Neural cell (in vitro differentiated cells): ENCODE results near the gene MAVS.

ENCODE experiments used
- CTCF ChIP-seq: fragments of 450-650 bp; IDR thresholded peaks from 2 replicates; pipeline ENCODE4 v1.5.1; 2014; ENCODE audit warnings: antibody characterized with exemption, mild to moderate bottlenecking, moderate library complexity; ENCODE audit not compliant: poor library complexity, severe bottlenecking
- EP300 ChIP-seq: fragments of 450-650 bp; conservative IDR thresholded peaks from 2 replicates; pipeline ENCODE4 v1.6.1; 2014; ENCODE audit warnings: antibody characterized with exemption, mild to moderate bottlenecking, moderate library complexity; ENCODE audit not compliant: poor library complexity, severe bottlenecking
- EZH2 ChIP-seq: fragments of 200-600, 300-800 bp; shearing (Covaris generic), sonication (generic); IDR thresholded peaks from 2 replicates; pipeline ENCODE4 v1.6.1; 2014; ENCODE audit warnings: antibody characterized with exemption, low read length, borderline replicate concordance, mild to moderate bottlenecking; ENCODE audit not compliant: insufficient read depth, poor library complexity, severe bottlenecking
- MXI1 ChIP-seq: fragments of 450-650 bp; conservative IDR thresholded peaks from 2 replicates; pipeline ENCODE4 v1.6.1; 2014; ENCODE audit warnings: antibody characterized with exemption, mild to moderate bottlenecking; ENCODE audit not compliant: poor library complexity, severe bottlenecking
- POLR2AphosphoS5 ChIP-seq: IDR thresholded peaks from 2 replicates; pipeline ENCODE4 v1.6.1; 2012
- RAD21 ChIP-seq: fragments of 450-650 bp; conservative IDR thresholded peaks from 2 replicates; pipeline ENCODE4 v1.6.1; 2014; ENCODE audit warnings: antibody characterized with exemption, mild to moderate bottlenecking, moderate library complexity
- REST ChIP-seq: IDR thresholded peaks from 2 replicates; pipeline ENCODE4 v1.6.1; 2012; ENCODE audit warnings: borderline replicate concordance
- SMC3 ChIP-seq: fragments of 450-650 bp; conservative IDR thresholded peaks from 2 replicates; pipeline ENCODE4 v1.6.1; 2014; ENCODE audit warnings: antibody characterized with exemption, mild to moderate bottlenecking, moderate library complexity; ENCODE audit not compliant: poor library complexity
- TAF1 ChIP-seq: IDR thresholded peaks from 2 replicates; pipeline ENCODE4 v1.6.1; 2012; ENCODE audit warnings: low read depth

DNA sequence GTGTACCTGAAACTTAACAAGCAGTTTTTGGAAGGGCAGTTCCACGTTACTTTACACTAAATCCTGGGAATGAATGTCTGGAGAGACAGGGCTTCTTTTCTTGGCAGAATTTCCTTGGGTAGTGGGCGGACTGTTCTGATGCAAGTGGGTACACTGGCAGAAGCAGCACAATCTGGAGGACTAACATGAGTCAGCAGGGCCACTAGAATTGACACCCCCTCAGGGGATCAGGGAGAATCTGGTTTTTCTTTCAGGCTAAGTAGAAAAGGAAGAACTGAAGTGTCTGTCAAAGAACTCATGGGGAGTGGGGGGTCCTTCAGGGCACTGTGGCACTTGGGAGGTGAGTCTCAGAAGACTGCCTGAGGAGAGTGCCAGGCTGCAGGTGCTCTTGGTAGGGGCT lies 77.2 kb downstream of the MAVS start:
- TF ChIP-seq EZH2: no peak
- no peak for TF ChIP-seq POLR2AphosphoS5
- TF ChIP-seq CTCF: no peak
- TF ChIP-seq REST: no peak
- TF ChIP-seq MXI1: no peak
- TF ChIP-seq EP300: no peak
- TF ChIP-seq RAD21: no peak
- no peak for TF ChIP-seq TAF1
- no peak for TF ChIP-seq SMC3
